Tibial nerve (tissue), 4 donors: ENCODE data around the gene TMEM120A.

Experiments used
- EP300 ChIP-seq, 2 donors: sonication (generic); formaldehyde crosslinking; IDR thresholded peaks; one replicate each; pipeline ENCODE4 v1.6.1; 2017; ENCODE audit warnings: antibody characterized with exemption in 2 of 2, mild to moderate bottlenecking in 1 of 2
- TF ChIP-seq, protein P1 (sequence below), 5 experiments: fragments of 200-600 bp in 3 of 5; fragments of 450-650 bp in 2 of 5; sonication (generic) in 3 of 5; IDR thresholded peaks; one replicate each; pipeline ENCODE4 v1.5.1; 2016 to 2019; ENCODE audit warnings: antibody characterized with exemption in 5 of 5, mild to moderate bottlenecking in 3 of 5, moderate library complexity in 2 of 5

- TF ChIP-seq, protein P1, sequence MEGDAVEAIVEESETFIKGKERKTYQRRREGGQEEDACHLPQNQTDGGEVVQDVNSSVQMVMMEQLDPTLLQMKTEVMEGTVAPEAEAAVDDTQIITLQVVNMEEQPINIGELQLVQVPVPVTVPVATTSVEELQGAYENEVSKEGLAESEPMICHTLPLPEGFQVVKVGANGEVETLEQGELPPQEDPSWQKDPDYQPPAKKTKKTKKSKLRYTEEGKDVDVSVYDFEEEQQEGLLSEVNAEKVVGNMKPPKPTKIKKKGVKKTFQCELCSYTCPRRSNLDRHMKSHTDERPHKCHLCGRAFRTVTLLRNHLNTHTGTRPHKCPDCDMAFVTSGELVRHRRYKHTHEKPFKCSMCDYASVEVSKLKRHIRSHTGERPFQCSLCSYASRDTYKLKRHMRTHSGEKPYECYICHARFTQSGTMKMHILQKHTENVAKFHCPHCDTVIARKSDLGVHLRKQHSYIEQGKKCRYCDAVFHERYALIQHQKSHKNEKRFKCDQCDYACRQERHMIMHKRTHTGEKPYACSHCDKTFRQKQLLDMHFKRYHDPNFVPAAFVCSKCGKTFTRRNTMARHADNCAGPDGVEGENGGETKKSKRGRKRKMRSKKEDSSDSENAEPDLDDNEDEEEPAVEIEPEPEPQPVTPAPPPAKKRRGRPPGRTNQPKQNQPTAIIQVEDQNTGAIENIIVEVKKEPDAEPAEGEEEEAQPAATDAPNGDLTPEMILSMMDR (IDR thresholded peaks at IDR 0.05) = no peak
- TF ChIP-seq EP300 (IDR thresholded peaks at IDR 0.05) = no peak
These were observed 13.8 kb upstream of the TMEM120A start for GRCh38 chr7:76008156-76008687.
